ENCODE results near the gene REV3L.

REV3L gene

GRCh38 chr6:111450087-111450486 is 32.9 kb downstream of the REV3L start:
- no peak overlapping the region for H3K4me3 ChIP-seq (ENCODE audit: insufficient read depth, low read depth, low read length)
- no peaks in the 10 kb centered on the region for H3K9me3 ChIP-seq (ENCODE audit: control insufficient read depth, low read length)
- WGBS, 2 experiments = 92 to 97% methylated on average over 6 to 7 of the region's 7 CpGs
- H3K36me3 ChIP-seq (ENCODE audit: control insufficient read depth, insufficient read depth, low read length) = no peaks in the 10 kb centered on the region
- H3K27me3 ChIP-seq (ENCODE audit: control insufficient read depth, insufficient read depth, low read length, poor library complexity, severe bottlenecking) = no peaks in the 10 kb centered on the region
- H3K27ac ChIP-seq (ENCODE audit: insufficient read depth, low read depth, low read length, poor library complexity, severe bottlenecking) = no peak overlapping the region
- H3K4me1 ChIP-seq (ENCODE audit: control insufficient read depth, insufficient read depth, low read length) = no peaks in the 10 kb centered on the region

- WGBS, 2 experiments = 93 to 95% methylated on average over 4 of the region's 4 CpGs
- no peaks in the 10 kb centered on the region for H3K9me3 ChIP-seq (ENCODE audit: control insufficient read depth, low read length)
- H3K36me3 ChIP-seq (ENCODE audit: control insufficient read depth, insufficient read depth, low read length) = no peaks in the 10 kb centered on the region
- no peak overlapping the region for H3K4me3 ChIP-seq (ENCODE audit: insufficient read depth, low read depth, low read length)
- no peaks in the 10 kb centered on the region for H3K27me3 ChIP-seq (ENCODE audit: control insufficient read depth, insufficient read depth, low read length, poor library complexity, severe bottlenecking)
- H3K4me1 ChIP-seq (ENCODE audit: control insufficient read depth, insufficient read depth, low read length) = no peaks in the 10 kb centered on the region
- no peak overlapping the region for H3K27ac ChIP-seq (ENCODE audit: insufficient read depth, low read depth, low read length, poor library complexity, severe bottlenecking)
Measured at GRCh38 chr6:111449129-111449528, 33.9 kb downstream of the REV3L start.

GRCh38 chr6:111447051-111447450 is 36.0 kb downstream of the REV3L start:
- Histone ChIP-seq H3K36me3 (ENCODE audit: control insufficient read depth, insufficient read depth, low read length) (no peaks in the 10 kb centered on the region), H3K4me1 (ENCODE audit: control insufficient read depth, insufficient read depth, low read length) (no peaks in the 10 kb centered on the region), H3K27ac (ENCODE audit: insufficient read depth, low read depth, low read length, poor library complexity, severe bottlenecking) (no peak overlapping the region), H3K27me3 (ENCODE audit: control insufficient read depth, insufficient read depth, low read length, poor library complexity, severe bottlenecking) (no peaks in the 10 kb centered on the region), H3K9me3 (ENCODE audit: control insufficient read depth, low read length) (no peaks in the 10 kb centered on the region), H3K4me3 (ENCODE audit: insufficient read depth, low read depth, low read length) (no peak overlapping the region)
- 94 to 98% methylated on average over 5 of the region's 5 CpGs for WGBS, 2 experiments

- Histone ChIP-seq H3K27ac (ENCODE audit: insufficient read depth, low read depth, low read length, poor library complexity, severe bottlenecking) (no peak overlapping the region), H3K9me3 (ENCODE audit: control insufficient read depth, low read length) (no peaks in the 10 kb centered on the region), H3K4me1 (ENCODE audit: control insufficient read depth, insufficient read depth, low read length) (no peaks in the 10 kb centered on the region), H3K36me3 (ENCODE audit: control insufficient read depth, insufficient read depth, low read length) (no peaks in the 10 kb centered on the region), H3K4me3 (ENCODE audit: insufficient read depth, low read depth, low read length) (no peak overlapping the region), H3K27me3 (ENCODE audit: control insufficient read depth, insufficient read depth, low read length, poor library complexity, severe bottlenecking) (no peaks in the 10 kb centered on the region)
Measured at GRCh38 chr6:111445861-111446267, 37.2 kb downstream of the REV3L start.

GRCh38 chr6:111444794-111445193 is 38.2 kb downstream of the REV3L start:
- H3K9me3 ChIP-seq (ENCODE audit: control insufficient read depth, low read length) = no peaks in the 10 kb centered on the region
- WGBS, 2 experiments = 94 to 100% methylated on average over 5 of the region's 5 CpGs
- H3K27me3 ChIP-seq (ENCODE audit: control insufficient read depth, insufficient read depth, low read length, poor library complexity, severe bottlenecking) = no peaks in the 10 kb centered on the region
- H3K36me3 ChIP-seq (ENCODE audit: control insufficient read depth, insufficient read depth, low read length) = no peaks in the 10 kb centered on the region
- no peak overlapping the region for H3K4me3 ChIP-seq (ENCODE audit: insufficient read depth, low read depth, low read length)
- H3K27ac ChIP-seq (ENCODE audit: insufficient read depth, low read depth, low read length, poor library complexity, severe bottlenecking) = no peak overlapping the region
- H3K4me1 ChIP-seq (ENCODE audit: control insufficient read depth, insufficient read depth, low read length) = no peaks in the 10 kb centered on the region

- H3K9me3 ChIP-seq (ENCODE audit: control insufficient read depth, low read length) = no peaks in the 10 kb centered on the region
- WGBS, 2 experiments = 91 to 96% methylated on average over 5 of the region's 5 CpGs
- no peak overlapping the region for H3K27ac ChIP-seq (ENCODE audit: insufficient read depth, low read depth, low read length, poor library complexity, severe bottlenecking)
- H3K36me3 ChIP-seq (ENCODE audit: control insufficient read depth, insufficient read depth, low read length) = no peaks in the 10 kb centered on the region
- no peak overlapping the region for H3K4me3 ChIP-seq (ENCODE audit: insufficient read depth, low read depth, low read length)
- no peaks in the 10 kb centered on the region for H3K4me1 ChIP-seq (ENCODE audit: control insufficient read depth, insufficient read depth, low read length)
- no peaks in the 10 kb centered on the region for H3K27me3 ChIP-seq (ENCODE audit: control insufficient read depth, insufficient read depth, low read length, poor library complexity, severe bottlenecking)
Measured at GRCh38 chr6:111441678-111442243, 41.3 kb downstream of the REV3L start.

- Histone ChIP-seq H3K27ac (ENCODE audit: insufficient read depth, low read depth, low read length, poor library complexity, severe bottlenecking) (no peak overlapping the region), H3K27me3 (ENCODE audit: control insufficient read depth, insufficient read depth, low read length, poor library complexity, severe bottlenecking) (no peaks in the 10 kb centered on the region), H3K9me3 (ENCODE audit: control insufficient read depth, low read length) (no peaks in the 10 kb centered on the region), H3K4me1 (ENCODE audit: control insufficient read depth, insufficient read depth, low read length) (no peaks in the 10 kb centered on the region), H3K36me3 (ENCODE audit: control insufficient read depth, insufficient read depth, low read length) (no peaks in the 10 kb centered on the region), H3K4me3 (ENCODE audit: insufficient read depth, low read depth, low read length) (no peak overlapping the region)
- WGBS, 2 experiments = 92% methylated on average over 2 to 4 of the region's 4 CpGs
Measured at GRCh38 chr6:111439171-111439570, 43.8 kb downstream of the REV3L start.

- Histone ChIP-seq H3K36me3 (ENCODE audit: control insufficient read depth, insufficient read depth, low read length) (no peaks in the 10 kb centered on the region), H3K9me3 (ENCODE audit: control insufficient read depth, low read length) (no peaks in the 10 kb centered on the region), H3K4me1 (ENCODE audit: control insufficient read depth, insufficient read depth, low read length) (no peaks in the 10 kb centered on the region), H3K27me3 (ENCODE audit: control insufficient read depth, insufficient read depth, low read length, poor library complexity, severe bottlenecking) (no peaks in the 10 kb centered on the region), H3K27ac (ENCODE audit: insufficient read depth, low read depth, low read length, poor library complexity, severe bottlenecking) (no peak overlapping the region), H3K4me3 (ENCODE audit: insufficient read depth, low read depth, low read length) (no peak overlapping the region)
- WGBS, 2 experiments = 88 to 99% methylated on average over 2 of the region's 2 CpGs
Measured at GRCh38 chr6:111437573-111437972, 45.4 kb downstream of the REV3L start.

- H3K4me3 ChIP-seq (ENCODE audit: insufficient read depth, low read depth, low read length) = no peak overlapping the region
- WGBS, 2 experiments = 80 to 100% methylated on average over 1 of the region's 1 CpG
- H3K4me1 ChIP-seq (ENCODE audit: control insufficient read depth, insufficient read depth, low read length) = no peaks in the 10 kb centered on the region
- no peaks in the 10 kb centered on the region for H3K27me3 ChIP-seq (ENCODE audit: control insufficient read depth, insufficient read depth, low read length, poor library complexity, severe bottlenecking)
- H3K9me3 ChIP-seq (ENCODE audit: control insufficient read depth, low read length) = no peaks in the 10 kb centered on the region
- no peak overlapping the region for H3K27ac ChIP-seq (ENCODE audit: insufficient read depth, low read depth, low read length, poor library complexity, severe bottlenecking)
- no peaks in the 10 kb centered on the region for H3K36me3 ChIP-seq (ENCODE audit: control insufficient read depth, insufficient read depth, low read length)
Measured at GRCh38 chr6:111432511-111432910, 50.5 kb downstream of the REV3L start.

GRCh38 chr6:111430605-111431376 is 52.2 kb downstream of the REV3L start:
- no peak overlapping the region for H3K4me3 ChIP-seq (ENCODE audit: insufficient read depth, low read depth, low read length)
- no peaks in the 10 kb centered on the region for H3K36me3 ChIP-seq (ENCODE audit: control insufficient read depth, insufficient read depth, low read length)
- WGBS, 2 experiments = 95 to 96% methylated on average over 11 of the region's 11 CpGs
- no peak overlapping the region for H3K27ac ChIP-seq (ENCODE audit: insufficient read depth, low read depth, low read length, poor library complexity, severe bottlenecking)
- H3K4me1 ChIP-seq (ENCODE audit: control insufficient read depth, insufficient read depth, low read length) = no peaks in the 10 kb centered on the region
- H3K27me3 ChIP-seq (ENCODE audit: control insufficient read depth, insufficient read depth, low read length, poor library complexity, severe bottlenecking) = no peaks in the 10 kb centered on the region
- H3K9me3 ChIP-seq (ENCODE audit: control insufficient read depth, low read length) = no peaks in the 10 kb centered on the region

Measured in ectodermal cell (in vitro differentiated cells).